ENCODE measurements around the gene PKDCC.

Gene PKDCC

DNA sequence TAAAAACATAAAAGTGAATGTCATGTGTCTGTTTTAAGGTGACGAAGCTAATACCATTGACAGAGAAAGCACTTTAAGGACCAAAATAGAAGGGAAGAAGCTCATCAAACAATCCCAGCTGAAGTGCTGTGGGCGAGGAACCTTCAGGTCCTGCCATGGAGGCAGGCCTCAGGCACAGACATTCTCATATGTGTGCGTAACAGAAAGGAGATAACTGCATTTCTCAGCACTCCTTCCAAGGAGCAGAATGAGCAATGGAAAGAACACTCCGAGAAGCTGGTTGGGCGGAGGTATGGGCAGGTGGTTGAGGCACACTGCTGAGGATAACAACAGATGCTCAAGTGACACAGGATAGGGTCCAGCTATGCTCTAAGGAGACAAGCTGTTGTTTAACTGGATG lies 42.4 kb downstream of the PKDCC start:
- DNase-seq = no peak

DNA sequence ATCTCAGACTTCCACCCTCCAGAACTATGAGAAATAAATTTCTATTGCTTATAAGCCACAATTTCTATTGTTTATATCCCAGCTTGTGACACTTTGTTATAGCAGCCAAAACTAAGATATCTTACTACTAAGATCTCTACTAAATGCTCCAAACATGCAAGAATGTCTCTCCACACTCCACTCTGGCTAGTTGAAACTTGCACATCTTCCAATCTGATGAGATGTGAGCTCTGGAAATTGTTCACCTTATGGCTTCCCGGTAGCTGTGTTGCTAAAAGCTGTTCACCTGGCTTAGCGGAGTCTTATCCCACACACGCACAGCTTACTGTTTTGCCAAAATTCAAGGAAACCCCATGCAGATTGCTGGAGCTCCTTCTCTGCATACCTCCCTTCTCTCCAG lies 43.9 kb downstream of the PKDCC start:
- DNase-seq = no peak

GRCh38 chr2:42092084-42092996 lies 44.5 kb downstream of the PKDCC start:
- DNase-seq = no peak

- DNase-seq = no peak
Measured at GRCh38 chr2:42094114-42094513, 46.3 kb downstream of the PKDCC start.

- peak; percentile 54 for DNase-seq
Measured at GRCh38 chr2:42095923-42096408, 48.1 kb downstream of the PKDCC start.

DNA sequence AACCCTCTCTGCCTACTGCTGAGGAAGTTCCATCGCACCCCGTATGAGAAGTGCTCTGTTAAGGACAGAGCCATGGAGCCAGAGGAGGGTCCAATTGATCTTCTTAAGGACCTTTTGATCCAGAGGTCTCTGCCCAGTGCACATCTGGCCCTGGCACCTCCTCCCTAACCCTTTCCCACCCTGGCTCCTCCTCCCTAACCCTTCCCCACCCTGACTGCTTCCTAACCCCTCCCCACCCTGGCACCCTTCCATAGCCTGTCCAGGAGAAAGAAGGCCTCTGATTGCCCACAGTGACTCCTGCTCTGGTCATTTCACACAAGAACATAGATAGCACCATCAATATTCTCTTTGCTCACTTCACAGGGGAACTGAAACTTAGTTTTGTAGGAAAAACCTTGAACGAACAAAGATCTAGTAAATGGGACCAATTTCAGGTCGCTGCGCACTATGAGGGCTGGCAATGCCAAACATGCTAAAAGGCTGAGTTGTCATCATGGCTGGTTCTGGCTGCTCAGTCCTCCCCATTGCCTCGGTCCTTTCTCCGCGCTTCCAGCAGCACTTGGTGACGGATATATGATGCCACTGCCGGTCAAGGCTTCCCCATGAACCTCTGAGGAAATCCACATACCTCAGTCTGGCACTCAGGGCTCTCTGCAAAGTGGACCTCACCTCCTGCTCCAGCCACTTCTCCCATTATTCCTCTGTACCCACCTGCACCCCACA lies 49.2 kb downstream of the PKDCC start:
- DNase-seq = no peak

DNA sequence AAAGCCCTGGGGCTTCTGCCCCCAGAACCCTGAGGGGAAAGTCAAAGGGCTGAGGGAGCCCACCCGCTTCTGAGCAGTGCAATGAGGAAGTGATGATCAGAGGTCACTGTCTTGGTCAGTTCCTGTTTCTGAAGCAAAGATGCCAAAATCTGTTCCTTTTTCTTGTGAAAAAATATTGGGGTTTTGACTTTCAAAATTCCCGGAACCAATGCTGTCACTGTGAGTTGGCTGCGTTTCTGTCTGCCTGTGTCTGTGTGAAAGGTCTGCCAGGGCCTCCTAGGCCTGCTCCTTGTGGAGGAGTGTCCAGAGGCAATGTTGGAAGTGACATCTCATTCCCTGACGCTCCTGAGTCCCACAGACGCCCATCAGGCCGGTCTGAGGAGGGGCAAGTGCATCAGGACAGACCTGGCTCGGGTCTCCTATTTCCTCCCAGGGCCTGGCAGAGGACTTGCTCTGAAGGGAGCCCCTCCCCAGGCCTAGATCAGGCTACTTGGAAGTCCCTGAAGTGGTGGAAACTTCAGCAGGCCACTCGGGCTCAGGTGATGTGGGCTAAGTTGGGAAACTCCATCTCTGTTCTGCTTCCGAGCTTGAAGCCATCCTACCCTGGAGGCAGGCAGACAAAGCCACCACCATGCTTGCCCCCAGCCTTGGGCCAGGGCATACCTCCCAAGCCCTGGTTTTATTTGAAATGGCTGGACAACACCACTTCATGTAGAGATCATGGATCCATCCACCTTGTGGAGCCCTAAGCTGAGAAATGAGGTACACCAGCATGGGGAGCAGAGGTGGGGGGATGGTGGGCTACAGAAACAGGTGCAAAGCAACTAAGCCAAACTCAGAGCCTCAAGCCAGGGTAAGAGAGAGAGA lies 51.0 kb downstream of the PKDCC start:
- no peak for DNase-seq

DNA sequence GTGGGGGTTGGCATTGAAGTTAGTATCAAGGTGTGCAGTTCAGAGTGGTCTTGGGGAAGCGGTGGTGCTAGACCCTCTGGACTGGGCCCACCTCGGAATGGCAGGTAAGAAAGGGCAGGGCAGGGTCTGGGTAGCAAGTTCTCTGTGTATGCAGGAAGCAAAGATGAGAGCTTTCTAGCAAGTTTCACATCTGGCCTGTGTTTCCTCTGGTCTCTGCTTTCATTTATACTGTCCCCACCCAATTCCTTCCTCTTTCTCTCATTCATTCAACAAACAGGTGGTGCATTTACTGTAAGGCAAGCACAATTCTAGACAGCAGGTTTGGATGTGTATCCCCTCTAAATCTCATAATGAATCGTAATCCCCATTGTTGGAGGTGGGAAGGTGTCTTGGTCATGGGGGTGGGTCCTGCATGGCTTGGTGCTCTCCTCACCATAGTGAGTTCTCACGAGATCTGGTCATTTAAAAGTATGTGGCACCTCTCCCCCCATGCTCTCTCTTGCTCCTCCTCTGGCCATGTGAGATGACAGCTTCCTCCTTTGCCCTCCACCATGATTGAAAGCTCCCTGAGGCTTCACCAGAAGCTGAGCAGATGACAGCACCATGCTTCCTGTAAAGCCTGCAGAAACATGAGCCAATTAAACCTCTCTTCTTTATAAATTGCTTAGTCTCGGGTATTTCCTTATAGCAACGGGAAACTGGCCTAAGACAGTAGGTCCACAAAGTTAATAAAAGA lies 51.8 kb downstream of the PKDCC start:
- DNase-seq = no peak

DNA sequence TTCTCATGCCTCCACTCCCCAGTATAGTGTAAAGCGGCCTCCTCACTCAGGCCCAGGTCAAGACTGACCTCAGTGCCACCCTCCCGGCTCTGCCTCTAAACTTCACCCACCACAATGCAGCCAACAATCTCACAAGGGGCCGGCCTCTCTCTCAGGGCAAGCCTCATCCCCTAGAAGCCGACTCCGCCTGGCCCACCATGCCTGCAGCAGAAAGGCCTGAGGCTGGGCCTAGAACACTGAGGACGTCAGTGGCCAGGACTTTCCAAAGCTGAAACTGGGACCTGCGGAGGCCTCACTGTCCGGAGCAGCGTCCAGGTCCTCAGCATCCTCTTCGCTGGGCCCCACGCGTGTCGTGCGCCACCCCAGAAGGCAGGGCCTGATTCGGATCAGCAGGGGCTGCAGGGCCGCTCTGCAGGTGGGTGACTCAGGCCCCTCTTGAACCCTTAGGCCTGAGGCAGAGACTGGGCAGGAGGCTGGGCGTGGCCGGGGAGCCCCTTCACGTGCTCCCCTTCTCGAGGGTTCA lies 52.9 kb downstream of the PKDCC start:
- DNase-seq = no peak

- no peak for DNase-seq
Measured at GRCh38 chr2:42101206-42102023, 53.6 kb downstream of the PKDCC start.

- no peak for DNase-seq
Measured at GRCh38 chr2:42102024-42102590, 54.3 kb downstream of the PKDCC start.

DNA sequence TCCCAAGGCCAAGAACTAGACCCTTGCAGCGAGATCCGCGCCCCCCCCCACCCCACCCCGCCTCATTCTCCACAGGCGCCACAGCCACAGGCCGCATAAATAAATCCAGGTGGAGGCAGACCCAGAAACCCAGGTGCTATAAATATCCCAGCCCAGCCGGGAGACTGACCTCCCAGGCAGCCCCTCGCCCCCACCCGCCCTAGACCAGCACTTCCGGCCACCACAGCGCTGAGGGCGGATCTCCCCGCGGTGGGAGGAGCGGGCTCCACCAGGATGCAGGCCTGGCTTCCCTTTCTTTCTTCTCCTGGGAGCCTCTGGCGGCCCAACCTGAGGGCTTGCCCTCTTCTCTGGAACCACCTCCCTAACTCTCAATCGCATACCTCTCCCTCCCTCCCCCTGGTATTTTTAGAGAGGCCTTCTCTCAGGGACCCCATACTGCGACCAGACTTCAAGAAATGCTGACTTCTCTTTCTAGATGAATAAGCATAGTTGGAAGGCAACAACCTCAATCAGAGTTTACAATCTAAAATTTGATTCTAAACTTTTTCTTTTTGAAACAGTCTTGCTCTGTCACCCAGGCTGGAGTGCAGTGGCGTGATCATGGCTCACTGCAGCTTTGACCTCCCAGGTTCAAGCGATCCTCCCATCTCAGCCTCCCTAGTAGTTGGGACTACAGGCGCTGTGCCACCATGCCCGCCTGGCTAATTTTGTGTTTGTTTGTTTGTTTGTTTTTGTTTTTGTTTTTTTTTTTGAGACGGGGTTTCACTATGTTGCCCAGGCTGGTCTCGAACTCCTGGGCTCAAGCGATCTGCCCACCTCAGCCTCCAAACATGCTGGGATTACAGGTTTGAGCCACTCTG lies 55.0 kb downstream of the PKDCC start:
- DNase-seq = no peak

GRCh38 chr2:42103829-42104228 lies 56.0 kb downstream of the PKDCC start:
- no peak for DNase-seq

DNA sequence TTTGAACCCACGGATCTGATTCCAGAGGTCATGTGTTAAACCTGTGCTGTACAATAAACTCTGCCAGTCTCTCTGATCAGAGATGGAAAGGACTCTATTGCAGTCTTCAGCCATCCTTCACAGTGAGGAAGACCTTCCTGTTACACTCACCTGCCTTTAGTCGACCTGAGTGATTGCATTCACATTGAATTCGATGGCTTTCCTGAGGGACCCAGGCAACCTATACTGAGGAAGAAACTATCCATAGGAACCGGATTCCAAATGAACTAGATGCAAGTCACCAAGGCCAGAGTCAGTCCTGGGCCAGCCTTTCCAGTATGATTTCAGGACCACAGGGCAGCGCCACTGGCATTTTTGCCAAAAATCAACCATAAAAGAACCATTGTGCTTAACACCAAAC lies 56.8 kb downstream of the PKDCC start:
- no peak for DNase-seq

GRCh38 chr2:42105330-42106256 lies 57.8 kb downstream of the PKDCC start:
- peak; percentile 7 for DNase-seq

DNA sequence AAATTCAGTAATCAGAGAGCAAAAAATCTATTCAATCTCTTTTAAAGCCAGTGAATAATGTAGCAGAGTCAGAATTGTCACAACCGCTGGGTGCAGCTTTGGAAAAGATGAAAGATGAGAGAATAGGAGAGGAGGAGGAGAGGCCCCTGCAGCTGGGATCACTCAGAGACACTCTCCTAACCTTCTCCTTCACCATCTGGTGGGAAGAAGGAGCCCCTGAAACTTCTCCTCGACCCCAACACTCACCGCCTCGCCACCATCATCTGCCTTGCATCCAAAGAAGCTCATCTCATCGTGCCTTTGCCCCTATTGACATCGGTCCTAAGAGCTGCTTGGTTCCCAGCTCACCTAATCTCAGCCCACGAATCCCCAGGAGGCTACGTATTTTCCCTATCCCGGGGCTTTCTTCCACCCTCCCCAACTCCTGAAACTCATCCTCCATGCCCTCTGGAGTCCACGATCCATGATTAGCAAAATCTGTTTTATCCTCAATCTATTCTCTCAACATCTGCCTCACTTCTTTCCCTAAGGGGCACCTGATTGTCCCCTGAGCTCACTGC lies 58.5 kb downstream of the PKDCC start:
- DNase-seq = no peak

- DNase-seq = no peak
Measured at GRCh38 chr2:42107249-42108042, 59.6 kb downstream of the PKDCC start.

Measured in NCI-H2081 treated with DMSO at 0.1 percent for 48 hours (cell line).